Measurements from ENCODE around the gene AFF3. TPM values are rescaled to one million over a fixed set of nuclear protein-coding genes. Genes with fewer than 3 reads are reported as not detected.

AFF3 gene
- total and polyA plus RNA-seq, 2 of the 8 experiments (the other 6 are each of a cell fraction or from before 2014, with no cell fraction given) = 0.27 to 3.0 TPM

DNA sequence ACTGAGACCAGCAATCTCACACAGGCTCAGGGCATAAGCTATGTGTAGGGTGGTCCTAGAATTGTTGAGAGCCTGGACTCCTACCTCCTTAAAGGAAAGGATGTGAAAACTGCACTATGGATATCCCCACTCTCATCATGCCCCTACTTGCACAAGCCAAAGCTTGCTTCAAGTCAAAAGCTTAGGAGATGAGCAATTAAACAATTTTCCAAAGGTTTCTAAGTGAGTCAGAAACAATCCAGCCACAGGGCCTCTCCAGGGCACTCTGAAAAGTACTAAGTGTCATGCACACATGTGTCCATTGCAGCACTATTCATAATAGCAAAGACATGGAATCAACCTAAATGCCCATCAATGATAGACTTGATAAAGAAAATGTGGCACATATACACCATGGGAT is 215.4 kb downstream of the AFF3 start:
- Histone ChIP-seq H3K27me3 (replicated peaks in 1 of 4; ENCODE audit: control insufficient read depth in 3 of 4, extremely low read depth in 1 of 4, insufficient read depth in 3 of 4, low read length in 3 of 4) (no peaks in the 10 kb centered on the region), H4K91ac (replicated peaks; ENCODE audit: insufficient read length, low read length) (no peak overlapping the region), H4K8ac (ENCODE audit: extremely low read depth, insufficient read depth, low read length) (no peak overlapping the region), H2BK12ac (ENCODE audit: low read depth, low read length) (no peak overlapping the region), H2AK5ac (ENCODE audit: low read depth, low read length) (no peak overlapping the region), H3K4ac (replicated peaks; ENCODE audit: insufficient read length, low read depth, low read length) (no peak overlapping the region), H2BK5ac (ENCODE audit: low read depth, low read length) (no peak overlapping the region), H4K5ac (ENCODE audit: insufficient read length, low read depth, low read length) (no peak overlapping the region), H3K23ac (ENCODE audit: insufficient read length) (no peak overlapping the region), H3K9ac (replicated peaks in 1 of 4; ENCODE audit: extremely low read depth in 1 of 4, low read depth in 3 of 4, low read length in 3 of 4) (no peak overlapping the region), H2BK120ac (replicated peaks; ENCODE audit: low read depth, low read length) (no peak overlapping the region), H3K14ac (ENCODE audit: insufficient read length) (no peak overlapping the region), H2BK20ac (ENCODE audit: low read length) (no peak overlapping the region), H3K18ac (ENCODE audit: extremely low read depth, low read length) (no peak overlapping the region), H3K27ac (ENCODE audit: low read depth, low read length) (no peak overlapping the region), H2AFZ (ENCODE audit: low read length) (no peak overlapping the region), H3K36me3 (ENCODE audit: control insufficient read depth in 2 of 4, insufficient read depth in 4 of 4, low read length in 3 of 4) (no peaks in the 10 kb centered on the region), H3K23me2 (ENCODE audit: low read depth, low read length) (no peaks in the 10 kb centered on the region), H2BK15ac (ENCODE audit: low read length) (no peak overlapping the region), H3K9me3 (ENCODE audit: insufficient read depth in 2 of 2, low read depth in 1 of 2, low read length in 1 of 2) (no peaks in the 10 kb centered on the region), H3K79me2 (ENCODE audit: control insufficient read depth in 1 of 2, insufficient read depth in 2 of 2, low read length in 2 of 2) (no peaks in the 10 kb centered on the region), H3K4me2 (ENCODE audit: insufficient read depth in 1 of 2, low read depth in 2 of 2, low read length in 2 of 2) (no peak overlapping the region), H3K4me3 (ENCODE audit: extremely low read depth in 1 of 4, insufficient read depth in 2 of 4, low read depth in 3 of 4, low read length in 4 of 4) (no peak overlapping the region), H3K79me1 (ENCODE audit: low read depth, low read length) (no peaks in the 10 kb centered on the region), H3K56ac (replicated peaks; ENCODE audit: insufficient read length, low read depth, low read length) (no peak overlapping the region), H4K20me1 (replicated peaks in 1 of 2; ENCODE audit: control insufficient read depth in 1 of 2, insufficient read depth in 2 of 2, low read length in 2 of 2) (no peaks in the 10 kb centered on the region), H3K4me1 (replicated peaks in 1 of 4; ENCODE audit: control insufficient read depth in 3 of 4, insufficient read depth in 4 of 4, low read length in 3 of 4) (no peaks in the 10 kb centered on the region)
- FAIRE-seq (no peak), DNase-seq (ENCODE audit: low read depth in 1 of 2, low spot score in 2 of 2) (no peak)
- CTCF ChIA-PET (ENCODE audit: partially characterized antibody) = no interaction called here
- POLR2A ChIA-PET (ENCODE audit: partially characterized antibody) = no interaction called here
- TF ChIP-seq CHD2 (IDR thresholded peaks at IDR 0.05; ENCODE audit: low read length) (no peak), TEAD4 (IDR thresholded peaks at IDR 0.05; ENCODE audit: low read depth, low read length) (no peak), HDAC6 (IDR thresholded peaks at IDR 0.05; ENCODE audit: low read depth, low read length) (no peak), SP2 (IDR thresholded peaks at IDR 0.05; ENCODE audit: low read length) (no peak), SAP30 (IDR thresholded peaks at IDR 0.05; ENCODE audit: insufficient read depth, insufficient replicate concordance, low read length) (no peak), NRF1 (IDR thresholded peaks at IDR 0.05; ENCODE audit: low read depth, low read length) (no peak), SIN3A (conservative IDR thresholded peaks at IDR 0.05 in 1 of 2, IDR thresholded peaks at IDR 0.05 in 1 of 2; ENCODE audit: low read depth in 1 of 2, low read length in 2 of 2) (no peak), YY1 (IDR thresholded peaks at IDR 0.05; ENCODE audit: low read depth, low read length) (no peak), CREB1 (IDR thresholded peaks at IDR 0.05) (no peak)
- TF ChIP-seq, protein P1, sequence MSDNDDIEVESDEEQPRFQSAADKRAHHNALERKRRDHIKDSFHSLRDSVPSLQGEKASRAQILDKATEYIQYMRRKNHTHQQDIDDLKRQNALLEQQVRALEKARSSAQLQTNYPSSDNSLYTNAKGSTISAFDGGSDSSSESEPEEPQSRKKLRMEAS (IDR thresholded peaks at IDR 0.05) = no peak
- TF ChIP-seq, protein P2, sequence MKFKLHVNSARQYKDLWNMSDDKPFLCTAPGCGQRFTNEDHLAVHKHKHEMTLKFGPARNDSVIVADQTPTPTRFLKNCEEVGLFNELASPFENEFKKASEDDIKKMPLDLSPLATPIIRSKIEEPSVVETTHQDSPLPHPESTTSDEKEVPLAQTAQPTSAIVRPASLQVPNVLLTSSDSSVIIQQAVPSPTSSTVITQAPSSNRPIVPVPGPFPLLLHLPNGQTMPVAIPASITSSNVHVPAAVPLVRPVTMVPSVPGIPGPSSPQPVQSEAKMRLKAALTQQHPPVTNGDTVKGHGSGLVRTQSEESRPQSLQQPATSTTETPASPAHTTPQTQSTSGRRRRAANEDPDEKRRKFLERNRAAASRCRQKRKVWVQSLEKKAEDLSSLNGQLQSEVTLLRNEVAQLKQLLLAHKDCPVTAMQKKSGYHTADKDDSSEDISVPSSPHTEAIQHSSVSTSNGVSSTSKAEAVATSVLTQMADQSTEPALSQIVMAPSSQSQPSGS (IDR thresholded peaks at IDR 0.05; ENCODE audit: low read length) = no peak
- TF ChIP-seq, protein P3, sequence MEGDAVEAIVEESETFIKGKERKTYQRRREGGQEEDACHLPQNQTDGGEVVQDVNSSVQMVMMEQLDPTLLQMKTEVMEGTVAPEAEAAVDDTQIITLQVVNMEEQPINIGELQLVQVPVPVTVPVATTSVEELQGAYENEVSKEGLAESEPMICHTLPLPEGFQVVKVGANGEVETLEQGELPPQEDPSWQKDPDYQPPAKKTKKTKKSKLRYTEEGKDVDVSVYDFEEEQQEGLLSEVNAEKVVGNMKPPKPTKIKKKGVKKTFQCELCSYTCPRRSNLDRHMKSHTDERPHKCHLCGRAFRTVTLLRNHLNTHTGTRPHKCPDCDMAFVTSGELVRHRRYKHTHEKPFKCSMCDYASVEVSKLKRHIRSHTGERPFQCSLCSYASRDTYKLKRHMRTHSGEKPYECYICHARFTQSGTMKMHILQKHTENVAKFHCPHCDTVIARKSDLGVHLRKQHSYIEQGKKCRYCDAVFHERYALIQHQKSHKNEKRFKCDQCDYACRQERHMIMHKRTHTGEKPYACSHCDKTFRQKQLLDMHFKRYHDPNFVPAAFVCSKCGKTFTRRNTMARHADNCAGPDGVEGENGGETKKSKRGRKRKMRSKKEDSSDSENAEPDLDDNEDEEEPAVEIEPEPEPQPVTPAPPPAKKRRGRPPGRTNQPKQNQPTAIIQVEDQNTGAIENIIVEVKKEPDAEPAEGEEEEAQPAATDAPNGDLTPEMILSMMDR (IDR thresholded peaks at IDR 0.05; ENCODE audit: control extremely low read depth in 1 of 3, insufficient read depth in 1 of 3, low read depth in 1 of 3, low read length in 3 of 3) = no peak
